Stimulated activated CD4-positive, alpha-beta T cell treated with anti-CD3 and anti-CD28 coated beads, Interleukin-4, amount 100 ng/mL, for 4 hours (primary cell): ENCODE results near the gene LTF.
A peak's percentile ranks its signal among the peaks of the same experiment; 100 is the strongest.
"Not testable (repeated sequence)": the region's sequence is repeated elsewhere in the genome, so short reads cannot be mapped to it uniquely, and the experiment has no call there.

Experiments
- DNase-seq, 2 experiments: peaks; one replicate each; pipeline ENCODE4 v3.0.0-alpha.2; 2020

Gene LTF

GRCh38 chr3:46412786-46413298 lies 51.9 kb downstream of the LTF start:
- no peak for DNase-seq

- no peak for DNase-seq
Measured at GRCh38 chr3:46411271-46411670, 53.4 kb downstream of the LTF start.

GRCh38 chr3:46410669-46411068 lies 54.0 kb downstream of the LTF start:
- DNase-seq: no peak

GRCh38 chr3:46409739-46410489 lies 54.8 kb downstream of the LTF start:
- DNase-seq: no peak

- no peak for DNase-seq
Measured at GRCh38 chr3:46408853-46409252, 55.9 kb downstream of the LTF start.

GRCh38 chr3:46407970-46408369 lies 56.7 kb downstream of the LTF start:
- DNase-seq: no peak

- peak; percentile 3 to 41 for DNase-seq
Measured at GRCh38 chr3:46406788-46407611, 57.7 kb downstream of the LTF start, which contains the start of the genes CCR5AS and CCRL2. CCR5AS (minus strand) TSS chr3:46407066. CCRL2 (plus strand) TSS chr3:46407259; CDS start chr3:46408080, 821 bp downstream.

- no peak for DNase-seq
Measured at GRCh38 chr3:46406443-46406787, 58.3 kb downstream of the LTF start.

GRCh38 chr3:46405301-46406019 lies 59.2 kb downstream of the LTF start:
- no peak for DNase-seq

- not testable (repeated sequence) for DNase-seq
Measured at GRCh38 chr3:46402902-46403301, 61.8 kb downstream of the LTF start.

GRCh38 chr3:46401579-46401978 lies 63.1 kb downstream of the LTF start:
- DNase-seq: no peak

- no peak for DNase-seq
Measured at GRCh38 chr3:46400846-46401245, 63.9 kb downstream of the LTF start.

- no peak for DNase-seq
Measured at GRCh38 chr3:46400000-46400734, 64.5 kb downstream of the LTF start.

GRCh38 chr3:46399557-46399956 lies 65.1 kb downstream of the LTF start:
- no peak for DNase-seq

- DNase-seq: no peak
Measured at GRCh38 chr3:46399098-46399497, 65.6 kb downstream of the LTF start.

- DNase-seq: no peak
Measured at GRCh38 chr3:46398186-46398955, 66.3 kb downstream of the LTF start.

- no peak for DNase-seq
Measured at GRCh38 chr3:46397111-46397510, 67.6 kb downstream of the LTF start.

GRCh38 chr3:46395766-46396530 lies 68.8 kb downstream of the LTF start:
- no peak for DNase-seq

GRCh38 chr3:46395210-46395661 lies 69.5 kb downstream of the LTF start:
- no peak for DNase-seq

- no peak for DNase-seq
Measured at GRCh38 chr3:46393554-46394434, 70.9 kb downstream of the LTF start.
